Measurements from ENCODE around the gene GRIA4.

DNA sequence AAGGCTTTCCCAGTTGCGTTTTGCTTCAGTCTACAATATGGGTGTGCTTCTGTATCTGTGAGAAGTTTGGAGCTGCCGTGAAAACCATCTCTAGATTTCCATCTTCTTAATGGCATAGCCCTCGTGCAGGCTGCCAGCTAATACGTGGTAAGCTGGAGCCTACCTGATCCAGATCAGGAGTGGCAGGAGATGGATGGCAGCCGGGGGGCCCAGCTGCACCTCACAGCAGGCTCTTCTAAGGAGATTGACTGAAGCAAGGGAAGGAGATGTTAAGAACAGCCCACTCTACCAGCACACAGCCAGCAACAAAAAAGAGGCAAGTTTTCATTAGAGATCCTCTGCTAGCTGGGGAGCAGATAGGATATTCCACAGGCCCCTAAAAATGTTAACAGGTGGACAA is 296.6 kb downstream of the GRIA4 start:
- TF ChIP-seq, protein P1, sequence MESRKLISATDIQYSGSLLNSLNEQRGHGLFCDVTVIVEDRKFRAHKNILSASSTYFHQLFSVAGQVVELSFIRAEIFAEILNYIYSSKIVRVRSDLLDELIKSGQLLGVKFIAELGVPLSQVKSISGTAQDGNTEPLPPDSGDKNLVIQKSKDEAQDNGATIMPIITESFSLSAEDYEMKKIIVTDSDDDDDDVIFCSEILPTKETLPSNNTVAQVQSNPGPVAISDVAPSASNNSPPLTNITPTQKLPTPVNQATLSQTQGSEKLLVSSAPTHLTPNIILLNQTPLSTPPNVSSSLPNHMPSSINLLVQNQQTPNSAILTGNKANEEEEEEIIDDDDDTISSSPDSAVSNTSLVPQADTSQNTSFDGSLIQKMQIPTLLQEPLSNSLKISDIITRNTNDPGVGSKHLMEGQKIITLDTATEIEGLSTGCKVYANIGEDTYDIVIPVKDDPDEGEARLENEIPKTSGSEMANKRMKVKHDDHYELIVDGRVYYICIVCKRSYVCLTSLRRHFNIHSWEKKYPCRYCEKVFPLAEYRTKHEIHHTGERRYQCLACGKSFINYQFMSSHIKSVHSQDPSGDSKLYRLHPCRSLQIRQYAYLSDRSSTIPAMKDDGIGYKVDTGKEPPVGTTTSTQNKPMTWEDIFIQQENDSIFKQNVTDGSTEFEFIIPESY (IDR thresholded peaks at IDR 0.05): no peak
- TF ChIP-seq CTCF (IDR thresholded peaks at IDR 0.05; ENCODE audit: low read depth, low read length, missing input control) (no peak), TAF1 (conservative IDR thresholded peaks at IDR 0.05) (no peak)
- TF ChIP-seq, protein P2, sequence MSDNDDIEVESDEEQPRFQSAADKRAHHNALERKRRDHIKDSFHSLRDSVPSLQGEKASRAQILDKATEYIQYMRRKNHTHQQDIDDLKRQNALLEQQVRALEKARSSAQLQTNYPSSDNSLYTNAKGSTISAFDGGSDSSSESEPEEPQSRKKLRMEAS (IDR thresholded peaks at IDR 0.05): no peak
- TF ChIP-seq, protein P3, sequence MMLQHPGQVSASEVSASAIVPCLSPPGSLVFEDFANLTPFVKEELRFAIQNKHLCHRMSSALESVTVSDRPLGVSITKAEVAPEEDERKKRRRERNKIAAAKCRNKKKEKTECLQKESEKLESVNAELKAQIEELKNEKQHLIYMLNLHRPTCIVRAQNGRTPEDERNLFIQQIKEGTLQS (IDR thresholded peaks at IDR 0.05): no peak

Measured in liver (tissue), 3 donors.